ENCODE results near the gene ARHGAP26.

The ARHGAP26 gene

GRCh38 chr5:142829801-142830220 lies 59.6 kb downstream of the ARHGAP26 start:
- Mint-ChIP-seq H3K27me3 (ENCODE audit: low read depth) (no peaks in the 10 kb centered on the region), H3K4me3 (no peak overlapping the region), H3K36me3 (ENCODE audit: low read depth) (peaks cover 4% of the 10 kb centered on the region), H3K9me3 (no peaks in the 10 kb centered on the region), H3K27ac (no peak overlapping the region), H3K4me1 (ENCODE audit: low read depth) (peaks cover 40% of the 10 kb centered on the region)
- DNase-seq (ENCODE audit: low spot score): no peak

- DNase-seq (ENCODE audit: low spot score): no peak
- Mint-ChIP-seq H3K4me3 (no peak overlapping the region), H3K4me1 (ENCODE audit: low read depth) (peaks cover 38% of the 10 kb centered on the region), H3K9me3 (no peaks in the 10 kb centered on the region), H3K36me3 (ENCODE audit: low read depth) (peaks cover 4% of the 10 kb centered on the region), H3K27me3 (ENCODE audit: low read depth) (no peaks in the 10 kb centered on the region), H3K27ac (no peak overlapping the region)
Observed at GRCh38 chr5:142830241-142831008, 60.2 kb downstream of the ARHGAP26 start.

GRCh38 chr5:142831009-142831383 lies 60.8 kb downstream of the ARHGAP26 start:
- Mint-ChIP-seq H3K36me3 (ENCODE audit: low read depth) (peaks cover 4% of the 10 kb centered on the region), H3K9me3 (no peaks in the 10 kb centered on the region), H3K27ac (no peak overlapping the region), H3K4me1 (ENCODE audit: low read depth) (peaks cover 33% of the 10 kb centered on the region), H3K4me3 (no peak overlapping the region), H3K27me3 (ENCODE audit: low read depth) (no peaks in the 10 kb centered on the region)
- DNase-seq (ENCODE audit: low spot score): no peak

GRCh38 chr5:142832263-142832662 lies 62.1 kb downstream of the ARHGAP26 start:
- Mint-ChIP-seq H3K27me3 (ENCODE audit: low read depth) (no peaks in the 10 kb centered on the region), H3K9me3 (no peaks in the 10 kb centered on the region), H3K36me3 (ENCODE audit: low read depth) (peaks cover 4% of the 10 kb centered on the region), H3K27ac (no peak overlapping the region), H3K4me1 (ENCODE audit: low read depth) (peaks cover 21% of the 10 kb centered on the region), H3K4me3 (no peak overlapping the region)
- no peak for DNase-seq (ENCODE audit: low spot score)

- H3K9me3 Mint-ChIP-seq: no peaks in the 10 kb centered on the region
- H3K27me3 Mint-ChIP-seq (ENCODE audit: low read depth): no peaks in the 10 kb centered on the region
- H3K27ac Mint-ChIP-seq: no peak overlapping the region
- no peak for DNase-seq (ENCODE audit: low spot score)
- H3K4me3 Mint-ChIP-seq: no peak overlapping the region
- H3K36me3 Mint-ChIP-seq (ENCODE audit: low read depth): peaks cover 4% of the 10 kb centered on the region
- H3K4me1 Mint-ChIP-seq (ENCODE audit: low read depth): peaks cover 11% of the 10 kb centered on the region
Observed at GRCh38 chr5:142833517-142834449, 63.6 kb downstream of the ARHGAP26 start.

- Mint-ChIP-seq H3K27ac (no peak overlapping the region), H3K27me3 (ENCODE audit: low read depth) (no peaks in the 10 kb centered on the region), H3K9me3 (no peaks in the 10 kb centered on the region), H3K4me1 (ENCODE audit: low read depth) (peaks cover 5% of the 10 kb centered on the region), H3K4me3 (no peak overlapping the region), H3K36me3 (ENCODE audit: low read depth) (peaks cover 4% of the 10 kb centered on the region)
- no peak for DNase-seq (ENCODE audit: low spot score)
Observed at GRCh38 chr5:142834504-142834903, 64.3 kb downstream of the ARHGAP26 start.

GRCh38 chr5:142835540-142835939 lies 65.4 kb downstream of the ARHGAP26 start:
- no peak overlapping the region for H3K4me3 Mint-ChIP-seq
- H3K9me3 Mint-ChIP-seq: no peaks in the 10 kb centered on the region
- H3K27ac Mint-ChIP-seq: no peak overlapping the region
- peaks cover 4% of the 10 kb centered on the region for H3K36me3 Mint-ChIP-seq (ENCODE audit: low read depth)
- no peak for DNase-seq (ENCODE audit: low spot score)
- no peaks in the 10 kb centered on the region for H3K27me3 Mint-ChIP-seq (ENCODE audit: low read depth)
- H3K4me1 Mint-ChIP-seq (ENCODE audit: low read depth): peaks cover 5% of the 10 kb centered on the region

- no peak overlapping the region for H3K4me3 Mint-ChIP-seq
- H3K27me3 Mint-ChIP-seq (ENCODE audit: low read depth): no peaks in the 10 kb centered on the region
- H3K9me3 Mint-ChIP-seq: no peaks in the 10 kb centered on the region
- peaks cover 4% of the 10 kb centered on the region for H3K36me3 Mint-ChIP-seq (ENCODE audit: low read depth)
- H3K4me1 Mint-ChIP-seq (ENCODE audit: low read depth): peaks cover 5% of the 10 kb centered on the region
- H3K27ac Mint-ChIP-seq: no peak overlapping the region
- DNase-seq (ENCODE audit: low spot score): no peak
Observed at GRCh38 chr5:142836048-142836447, 65.9 kb downstream of the ARHGAP26 start.

GRCh38 chr5:142837081-142837725 lies 67.0 kb downstream of the ARHGAP26 start:
- H3K27me3 Mint-ChIP-seq (ENCODE audit: low read depth): no peaks in the 10 kb centered on the region
- H3K9me3 Mint-ChIP-seq: no peaks in the 10 kb centered on the region
- H3K4me3 Mint-ChIP-seq: no peak overlapping the region

GRCh38 chr5:142838845-142839244 lies 68.7 kb downstream of the ARHGAP26 start:
- Mint-ChIP-seq H3K36me3 (ENCODE audit: low read depth) (no peaks in the 10 kb centered on the region), H3K4me3 (no peak overlapping the region), H3K9me3 (no peaks in the 10 kb centered on the region), H3K27ac (no peak overlapping the region), H3K4me1 (ENCODE audit: low read depth) (peaks cover 7% of the 10 kb centered on the region), H3K27me3 (ENCODE audit: low read depth) (no peaks in the 10 kb centered on the region)
- no peak for DNase-seq (ENCODE audit: low spot score)

More at GRCh38 chr5:142837081-142837725, 67.0 kb downstream of the ARHGAP26 start:
- no peak for DNase-seq (ENCODE audit: low spot score)
- Mint-ChIP-seq H3K4me1 (ENCODE audit: low read depth) (peaks cover 5% of the 10 kb centered on the region), H3K36me3 (ENCODE audit: low read depth) (peaks cover 2% of the 10 kb centered on the region), H3K27ac (no peak overlapping the region)

- Mint-ChIP-seq H3K27ac (no peak overlapping the region), H3K4me1 (ENCODE audit: low read depth) (peaks cover 9% of the 10 kb centered on the region), H3K27me3 (ENCODE audit: low read depth) (no peaks in the 10 kb centered on the region), H3K4me3 (no peak overlapping the region), H3K9me3 (no peaks in the 10 kb centered on the region), H3K36me3 (ENCODE audit: low read depth) (no peaks in the 10 kb centered on the region)
- DNase-seq (ENCODE audit: low spot score): no peak
Observed at GRCh38 chr5:142839711-142840346, 69.7 kb downstream of the ARHGAP26 start.

- Mint-ChIP-seq H3K9me3 (no peaks in the 10 kb centered on the region), H3K27ac (no peak overlapping the region), H3K4me1 (ENCODE audit: low read depth) (peaks cover 11% of the 10 kb centered on the region)
Observed at GRCh38 chr5:142840575-142840974, 70.4 kb downstream of the ARHGAP26 start.

GRCh38 chr5:142841511-142842265 lies 71.5 kb downstream of the ARHGAP26 start:
- no peaks in the 10 kb centered on the region for H3K27me3 Mint-ChIP-seq (ENCODE audit: low read depth)
- no peaks in the 10 kb centered on the region for H3K9me3 Mint-ChIP-seq
- H3K4me1 Mint-ChIP-seq (ENCODE audit: low read depth): peaks cover 21% of the 10 kb centered on the region
- H3K36me3 Mint-ChIP-seq (ENCODE audit: low read depth): no peaks in the 10 kb centered on the region
- H3K4me3 Mint-ChIP-seq: no peak overlapping the region
- no peak overlapping the region for H3K27ac Mint-ChIP-seq
- no peak for DNase-seq (ENCODE audit: low spot score)

More at GRCh38 chr5:142840575-142840974, 70.4 kb downstream of the ARHGAP26 start:
- H3K27me3 Mint-ChIP-seq (ENCODE audit: low read depth): no peaks in the 10 kb centered on the region
- no peaks in the 10 kb centered on the region for H3K36me3 Mint-ChIP-seq (ENCODE audit: low read depth)
- H3K4me3 Mint-ChIP-seq: no peak overlapping the region
- no peak for DNase-seq (ENCODE audit: low spot score)

All from T-helper 2 cell treated with Interferon-gamma antibody and Interleukin-4, amounts not matched to agents 5 μg/mL and 100 μg/mL, for 36 hours (primary cell).